ENCODE results near the gene ABCC5.

ABCC5 gene

DNA sequence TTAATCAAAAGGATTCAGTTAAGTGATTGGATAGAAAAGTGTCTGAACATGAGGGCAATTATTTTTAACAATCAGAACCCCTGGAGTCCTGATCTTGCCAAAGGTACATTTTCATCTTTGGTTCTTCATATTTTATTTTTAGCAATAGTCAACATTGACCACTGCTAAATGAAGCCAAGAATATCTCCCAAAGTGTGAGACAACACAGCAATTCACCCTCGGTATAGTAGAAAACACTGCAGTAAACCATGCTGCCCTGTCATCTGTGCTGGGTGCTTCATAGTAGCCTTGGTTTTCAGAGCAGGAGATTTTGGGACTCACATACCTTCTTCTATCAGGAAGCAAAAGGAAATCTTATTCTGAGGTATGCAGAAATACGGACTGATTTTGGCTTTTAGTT lies 85.8 kb downstream of the ABCC5 start:
- TF ChIP-seq EZH2 (IDR thresholded peaks at IDR 0.05; ENCODE audit: borderline replicate concordance, low read length) (no peak), CTCF (IDR thresholded peaks at IDR 0.05; ENCODE audit: low read length) (no peak)
- H3K27ac ChIP-seq (ENCODE audit: low read depth, low read length, poor library complexity, severe bottlenecking) = no peak overlapping the region
- H3K4me1 ChIP-seq (ENCODE audit: insufficient read depth, low read length, severe bottlenecking) = no peaks in the 10 kb centered on the region
- H2AFZ ChIP-seq (ENCODE audit: low read length) = no peak overlapping the region
- no peaks in the 10 kb centered on the region for H3K9me2 ChIP-seq (ENCODE audit: low read depth, low read length)
- H3K9ac ChIP-seq (ENCODE audit: low read length) = no peak overlapping the region
- no peaks in the 10 kb centered on the region for H3K9me3 ChIP-seq (ENCODE audit: low read length)
- H3K36me3 ChIP-seq (ENCODE audit: insufficient read depth, low read length) = peaks cover 32% of the 10 kb centered on the region
- no peak overlapping the region for H3K4me3 ChIP-seq (ENCODE audit: low read depth, low read length, poor library complexity, severe bottlenecking)
- H3K4me2 ChIP-seq (ENCODE audit: low read length) = no peak overlapping the region
- H3F3A ChIP-seq (ENCODE audit: insufficient read depth, low read length) = no peaks in the 10 kb centered on the region
- H3K79me2 ChIP-seq (ENCODE audit: insufficient read depth, low read length) = no peaks in the 10 kb centered on the region
- no peaks in the 10 kb centered on the region for H4K20me1 ChIP-seq (ENCODE audit: insufficient read depth, low read length)
- no peaks in the 10 kb centered on the region for H3K27me3 ChIP-seq (ENCODE audit: insufficient read depth, low read length)

- Histone ChIP-seq H3F3A (ENCODE audit: insufficient read depth, low read length) (no peaks in the 10 kb centered on the region), H3K9me2 (ENCODE audit: low read depth, low read length) (no peaks in the 10 kb centered on the region), H3K79me2 (ENCODE audit: insufficient read depth, low read length) (no peaks in the 10 kb centered on the region), H3K4me1 (ENCODE audit: insufficient read depth, low read length, severe bottlenecking) (no peaks in the 10 kb centered on the region), H3K4me2 (ENCODE audit: low read length) (no peak overlapping the region), H3K4me3 (ENCODE audit: low read depth, low read length, poor library complexity, severe bottlenecking) (no peak overlapping the region), H3K36me3 (ENCODE audit: insufficient read depth, low read length) (peaks cover 30% of the 10 kb centered on the region; the same call in 1 of the 2 replicates), H3K27ac (ENCODE audit: low read depth, low read length, poor library complexity, severe bottlenecking) (no peak overlapping the region), H4K20me1 (ENCODE audit: insufficient read depth, low read length) (no peaks in the 10 kb centered on the region), H3K27me3 (ENCODE audit: insufficient read depth, low read length) (no peaks in the 10 kb centered on the region), H2AFZ (ENCODE audit: low read length) (no peak overlapping the region), H3K9me3 (ENCODE audit: low read length) (no peaks in the 10 kb centered on the region), H3K9ac (ENCODE audit: low read length) (no peak overlapping the region)
- TF ChIP-seq CTCF (IDR thresholded peaks at IDR 0.05; ENCODE audit: low read length) (no peak), EZH2 (IDR thresholded peaks at IDR 0.05; ENCODE audit: borderline replicate concordance, low read length) (no peak)
Measured at GRCh38 chr3:183930086-183930485, 87.6 kb downstream of the ABCC5 start.

DNA sequence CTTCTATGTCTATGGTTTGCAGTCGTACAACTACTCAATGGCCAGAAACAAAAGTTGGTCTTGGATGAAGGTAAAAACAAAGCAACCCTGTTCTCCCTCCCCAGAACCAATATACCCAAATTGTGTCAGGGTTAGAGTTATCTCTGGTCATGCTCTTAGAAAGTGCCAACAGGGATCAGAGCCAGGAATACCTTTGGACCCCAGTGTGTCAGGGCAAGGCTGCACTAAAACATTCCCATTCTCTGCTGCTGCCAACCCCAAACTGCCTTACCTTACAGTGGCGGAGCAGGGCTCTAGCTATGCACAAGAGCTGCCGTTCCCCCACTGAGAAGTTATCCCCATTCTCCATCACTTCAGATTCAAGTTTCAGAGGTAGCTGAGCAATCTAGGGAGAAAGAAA lies 90.6 kb downstream of the ABCC5 start:
- Histone ChIP-seq H3K27me3 (ENCODE audit: insufficient read depth, low read length) (no peaks in the 10 kb centered on the region), H3K4me3 (ENCODE audit: low read depth, low read length, poor library complexity, severe bottlenecking) (no peak overlapping the region), H3K4me2 (ENCODE audit: low read length) (no peak overlapping the region), H2AFZ (ENCODE audit: low read length) (no peak overlapping the region), H3K79me2 (ENCODE audit: insufficient read depth, low read length) (no peaks in the 10 kb centered on the region), H4K20me1 (ENCODE audit: insufficient read depth, low read length) (no peaks in the 10 kb centered on the region), H3K36me3 (ENCODE audit: insufficient read depth, low read length) (peaks cover 41% of the 10 kb centered on the region), H3K9me3 (ENCODE audit: low read length) (no peaks in the 10 kb centered on the region), H3K9me2 (ENCODE audit: low read depth, low read length) (no peaks in the 10 kb centered on the region), H3K4me1 (ENCODE audit: insufficient read depth, low read length, severe bottlenecking) (no peaks in the 10 kb centered on the region), H3F3A (ENCODE audit: insufficient read depth, low read length) (no peaks in the 10 kb centered on the region), H3K27ac (ENCODE audit: low read depth, low read length, poor library complexity, severe bottlenecking) (no peak overlapping the region), H3K9ac (ENCODE audit: low read length) (no peak overlapping the region)
- TF ChIP-seq EZH2 (IDR thresholded peaks at IDR 0.05; ENCODE audit: borderline replicate concordance, low read length) (no peak), CTCF (IDR thresholded peaks at IDR 0.05; ENCODE audit: low read length) (no peak)

Data from OCI-LY1 (cell line).